Gastroesophageal sphincter (tissue), 4 donors: ENCODE measurements around the gene GSG1L. TPM values are rescaled to one million over a fixed set of nuclear protein-coding genes. Genes with fewer than 3 reads are reported as not detected.

ENCODE experiments used
- ATAC-seq: fragments of 150-250 bp; one replicate; pipeline ENCODE4 v1.9.1; 2016; ENCODE audit warnings: mild to moderate bottlenecking, moderate library complexity
- H3K27ac ChIP-seq, 4 donors: fragments of 200-600 bp; sonication (generic) in 3 of 4; 1 replicate in 3 of 4; 2 replicates in 1 of 4; pipeline ENCODE4 v1.5.1; 2016 to 2019
- H3K27me3 ChIP-seq: fragments of 200-600 bp; sonication (generic); one replicate; pipeline ENCODE4 v1.5.1; 2019
- H3K36me3 ChIP-seq, 2 donors: fragments of 200-600 bp; sonication (generic); one replicate each; pipeline ENCODE4 v1.5.1; 2019; ENCODE audit warnings: control low read depth in 1 of 2
- H3K4me1 ChIP-seq, 3 donors: fragments of 200-600 bp; sonication (generic); 1 replicate in 2 of 3; 2 replicates in 1 of 3; pipeline ENCODE4 v1.5.1; 2016 to 2019; ENCODE audit warnings: control low read depth in 2 of 3
- H3K4me3 ChIP-seq, 2 donors: fragments of 200-600 bp; sonication (generic); one replicate each; pipeline ENCODE4 v1.5.1; 2019; ENCODE audit warnings: mild to moderate bottlenecking in 1 of 2, moderate library complexity in 1 of 2
- H3K9me3 ChIP-seq, 3 donors: fragments of 200-600 bp; sonication (generic); one replicate each; pipeline ENCODE4 v1.5.1; 2017 to 2019; ENCODE audit warnings: control low read depth in 2 of 3
- CTCF ChIP-seq, 4 experiments: fragments of 200-600 bp in 2 of 4; fragments of 450-650 bp in 2 of 4; sonication (generic) in 1 of 4; IDR thresholded peaks; one replicate each; pipeline ENCODE4 v1.5.1; 2017 to 2019; ENCODE audit warnings: antibody characterized with exemption in 4 of 4, mild to moderate bottlenecking in 2 of 4, moderate library complexity in 2 of 4
- EP300 ChIP-seq: sonication (generic); formaldehyde crosslinking; IDR thresholded peaks from one replicate; pipeline ENCODE4 v1.6.1; 2017; ENCODE audit warnings: antibody characterized with exemption, mild to moderate bottlenecking
- POLR2A ChIP-seq, 2 donors: fragments of 450-650 bp; IDR thresholded peaks; one replicate each; pipeline ENCODE4 v1.6.1; 2017; ENCODE audit warnings: antibody characterized with exemption in 2 of 2, mild to moderate bottlenecking in 2 of 2, moderate library complexity in 1 of 2
- POLR2AphosphoS5 ChIP-seq: sonication (generic); formaldehyde crosslinking; IDR thresholded peaks from one replicate; pipeline ENCODE4 v1.6.1; 2017; ENCODE audit warnings: antibody characterized with exemption
- WGBS, 2 donors: methylation state at CpG; one replicate each; pipeline ENCODE4 v1.1.5; 2018; ENCODE audit warnings: low coverage in 1 of 2; 5-methylcytosine and 5-hydroxymethylcytosine counted together
- total RNA-seq, 4 donors: library from RNA; depleted of rRNA; stranded (reverse); fragments of >200 nt; gene quantifications; one replicate each; pipeline ENCODE4 v1.1.0, GENCODE V29; 2016

Gene GSG1L
- total RNA-seq, 4 donors from 2014 or later = 1.0 TPM; not detected in 3

GRCh38 chr16:27902551-27902950 lies 161.0 kb downstream of the GSG1L start:
- peaks cover 24% of the 10 kb centered on the region for H3K27me3 ChIP-seq
- H3K9me3 ChIP-seq = peaks cover 0 to 2% (median 0%) of the 10 kb centered on the region in 3 donors
- H3K4me3 ChIP-seq = no peak overlapping the region
- 75 to 83% methylated on average over 6 of the region's 8 CpGs for WGBS, 2 donors
- H3K27ac ChIP-seq = no peak overlapping the region
- H3K4me1 ChIP-seq = no peaks in the 10 kb centered on the region
- no peaks in the 10 kb centered on the region for H3K36me3 ChIP-seq
- no peak for ATAC-seq
- no peak for TF ChIP-seq EP300
- TF ChIP-seq CTCF (IDR thresholded peaks at IDR 0.05) = no peak
- TF ChIP-seq POLR2AphosphoS5 = no peak
- TF ChIP-seq POLR2A (IDR thresholded peaks at IDR 0.05) = no peak

- H3K27me3 ChIP-seq = peaks cover 25% of the 10 kb centered on the region
- H3K27ac ChIP-seq = no peak overlapping the region
- ATAC-seq = no peak
- no peaks in the 10 kb centered on the region for H3K4me1 ChIP-seq
- H3K9me3 ChIP-seq = peaks cover 0 to 8% (median 0%) of the 10 kb centered on the region in 3 donors
- H3K36me3 ChIP-seq = no peaks in the 10 kb centered on the region
- 59 to 61% methylated on average over 5 of the region's 8 CpGs for WGBS, 2 donors
- H3K4me3 ChIP-seq = no peak overlapping the region
- no peak for TF ChIP-seq POLR2A (IDR thresholded peaks at IDR 0.05)
- no peak for TF ChIP-seq EP300
- TF ChIP-seq CTCF (IDR thresholded peaks at IDR 0.05) = no peak
- TF ChIP-seq POLR2AphosphoS5 = no peak
Measured at GRCh38 chr16:27901956-27902355, 161.6 kb downstream of the GSG1L start.

GRCh38 chr16:27899736-27900135 lies 163.8 kb downstream of the GSG1L start:
- no peaks in the 10 kb centered on the region for H3K4me1 ChIP-seq
- H3K9me3 ChIP-seq = peaks cover 0 to 17% (median 0%) of the 10 kb centered on the region in 3 donors
- no peak overlapping the region for H3K4me3 ChIP-seq
- H3K27me3 ChIP-seq = peaks cover 47% of the 10 kb centered on the region
- 39% methylated on average over 4 of the region's 4 CpGs; no CpG with 5 or more reads in 1 of the 2 donors for WGBS, 2 donors
- no peaks in the 10 kb centered on the region for H3K36me3 ChIP-seq
- ATAC-seq = no peak
- no peak for TF ChIP-seq EP300
- TF ChIP-seq POLR2A (IDR thresholded peaks at IDR 0.05) = no peak
- TF ChIP-seq CTCF (IDR thresholded peaks at IDR 0.05) = no peak
- TF ChIP-seq POLR2AphosphoS5 = no peak
- H3K27ac ChIP-seq = no peak overlapping the region

GRCh38 chr16:27894386-27894785 lies 169.1 kb downstream of the GSG1L start:
- WGBS, 2 donors = 34 to 63% methylated on average over 4 to 8 of the region's 8 CpGs
- Histone ChIP-seq H3K27me3 (peaks cover 67% of the 10 kb centered on the region), H3K9me3 (peaks cover 0 to 17% (median 0%) of the 10 kb centered on the region in 3 donors), H3K36me3 (no peaks in the 10 kb centered on the region), H3K27ac (no peak overlapping the region), H3K4me1 (no peaks in the 10 kb centered on the region), H3K4me3 (no peak overlapping the region)
- ATAC-seq = no peak
- TF ChIP-seq POLR2AphosphoS5 (no peak), POLR2A (IDR thresholded peaks at IDR 0.05) (no peak), EP300 (no peak), CTCF (IDR thresholded peaks at IDR 0.05) (no peak)

GRCh38 chr16:27892879-27893278 lies 170.6 kb downstream of the GSG1L start:
- H3K4me3 ChIP-seq = no peak overlapping the region
- H3K36me3 ChIP-seq = no peaks in the 10 kb centered on the region
- WGBS, 2 donors = 20 to 36% methylated on average over 6 to 9 of the region's 9 CpGs
- no peak for ATAC-seq
- no peaks in the 10 kb centered on the region for H3K4me1 ChIP-seq
- peaks cover 0 to 17% (median 0%) of the 10 kb centered on the region in 3 donors for H3K9me3 ChIP-seq
- H3K27me3 ChIP-seq = peaks cover 79% of the 10 kb centered on the region
- TF ChIP-seq POLR2AphosphoS5 (no peak), CTCF (IDR thresholded peaks at IDR 0.05) (no peak), EP300 (no peak), POLR2A (IDR thresholded peaks at IDR 0.05) (no peak)
- no peak overlapping the region for H3K27ac ChIP-seq
